H9 (cell line): ENCODE measurements around the gene CASQ2. TPM values are rescaled to one million over a fixed set of nuclear protein-coding genes. Genes with fewer than 3 reads are reported as not detected.
A peak's percentile ranks its signal among the peaks of the same experiment; 100 is the strongest.

ENCODE experiments used
- DNase-seq: peaks from one replicate; pipeline ENCODE4 v3.0.0-alpha.2; 2017
- H2AFZ ChIP-seq: one replicate; pipeline ENCODE4 v1.6.1; 2013; ENCODE audit warnings: mild to moderate bottlenecking, low read length, control low read depth, moderate library complexity
- H2AK5ac ChIP-seq: 2 replicates; pipeline ENCODE4 v1.6.1; 2013; ENCODE audit warnings: low read length, control low read depth, mixed read lengths; ENCODE audit not compliant: insufficient read length
- H2BK120ac ChIP-seq: one replicate; pipeline ENCODE4 v1.6.1; 2013; ENCODE audit warnings: low read depth, mild to moderate bottlenecking, low read length, control low read depth, inconsistent platforms; ENCODE audit not compliant: poor library complexity, severe bottlenecking
- H2BK12ac ChIP-seq: 2 replicates; pipeline ENCODE4 v1.6.1; 2013; ENCODE audit warnings: low read length, control low read depth, mixed read lengths, low read depth; ENCODE audit not compliant: insufficient read length
- H2BK15ac ChIP-seq: 2 replicates; pipeline ENCODE4 v1.6.1; 2013; ENCODE audit warnings: low read depth, low read length, control low read depth
- H2BK20ac ChIP-seq: one replicate; pipeline ENCODE4 v1.6.1; 2013; ENCODE audit warnings: low read depth, mild to moderate bottlenecking, low read length, control low read depth, inconsistent platforms; ENCODE audit not compliant: poor library complexity, severe bottlenecking
- H2BK5ac ChIP-seq: 2 replicates; pipeline ENCODE4 v1.6.1; 2013; ENCODE audit warnings: low read length, control low read depth, mixed read lengths; ENCODE audit not compliant: insufficient read length
- H3K14ac ChIP-seq: 2 replicates; pipeline ENCODE4 v1.6.1; 2013; ENCODE audit warnings: low read length, control low read depth; ENCODE audit not compliant: insufficient read depth
- H3K18ac ChIP-seq: 2 replicates; pipeline ENCODE4 v1.6.1; 2013; ENCODE audit warnings: low read depth, mild to moderate bottlenecking, mixed read lengths, low read length, control low read depth; ENCODE audit not compliant: insufficient read length
- H3K23ac ChIP-seq: 2 replicates; pipeline ENCODE4 v1.6.1; 2013; ENCODE audit warnings: low read length, control low read depth, mixed read lengths, low read depth; ENCODE audit not compliant: insufficient read length
- H3K23me2 ChIP-seq: 2 replicates; pipeline ENCODE4 v1.6.1; 2013; ENCODE audit warnings: low read depth, mild to moderate bottlenecking, mixed read lengths, low read length, control low read depth; ENCODE audit not compliant: insufficient read length, poor library complexity, severe bottlenecking
- H3K27ac ChIP-seq: 2 replicates; pipeline ENCODE4 v1.5.1; 2013; ENCODE audit warnings: low read length, control low read depth, mixed read lengths, low read depth; ENCODE audit not compliant: insufficient read length
- H3K27me3 ChIP-seq: 2 replicates; pipeline ENCODE4 v1.6.1; 2013; ENCODE audit warnings: low read length, control low read depth, inconsistent platforms; ENCODE audit not compliant: insufficient read depth
- H3K4ac ChIP-seq: 2 replicates; pipeline ENCODE4 v1.6.1; 2013; ENCODE audit warnings: low read depth, mild to moderate bottlenecking, control low read depth, inconsistent platforms, low read length, moderate library complexity
- H3K4me1 ChIP-seq: 2 replicates; pipeline ENCODE4 v1.6.1; 2013; ENCODE audit warnings: low read length, control low read depth, inconsistent platforms; ENCODE audit not compliant: insufficient read depth
- H3K4me2 ChIP-seq: 2 replicates; pipeline ENCODE4 v1.6.1; 2013; ENCODE audit warnings: low read length, control low read depth, mixed read lengths; ENCODE audit not compliant: insufficient read length, insufficient read depth
- H3K56ac ChIP-seq: 2 replicates; pipeline ENCODE4 v1.6.1; 2013; ENCODE audit warnings: low read depth, mild to moderate bottlenecking, mixed read lengths, low read length, control low read depth; ENCODE audit not compliant: insufficient read length
- H3K79me1 ChIP-seq: 2 replicates; pipeline ENCODE4 v1.6.1; 2013; ENCODE audit warnings: low read depth, mild to moderate bottlenecking, moderate library complexity, low read length, control low read depth, inconsistent platforms; ENCODE audit not compliant: insufficient read depth, poor library complexity, severe bottlenecking
- H3K79me2 ChIP-seq: 2 replicates; pipeline ENCODE4 v1.6.1; 2013; ENCODE audit warnings: low read length, control low read depth, inconsistent platforms; ENCODE audit not compliant: insufficient read depth
- H3K9ac ChIP-seq: 2 replicates; pipeline ENCODE4 v1.6.1; 2013; ENCODE audit warnings: low read length, control low read depth, mixed read lengths; ENCODE audit not compliant: insufficient read length; ENCODE audit errors: extremely low read depth
- H3K9me3 ChIP-seq: one replicate; pipeline ENCODE4 v1.6.1; 2013; ENCODE audit warnings: low read depth, low read length, inconsistent platforms; ENCODE audit not compliant: control insufficient read depth
- H3T11ph ChIP-seq: one replicate; pipeline ENCODE4 v1.6.1; 2013; ENCODE audit warnings: mild to moderate bottlenecking, low read length, control low read depth, inconsistent platforms
- H4K20me1 ChIP-seq: one replicate; pipeline ENCODE4 v1.6.1; 2013; ENCODE audit not compliant: control insufficient read depth, insufficient read length, insufficient read depth
- H4K5ac ChIP-seq: 2 replicates; pipeline ENCODE4 v1.6.1; 2013; ENCODE audit warnings: low read depth, mild to moderate bottlenecking, mixed read lengths, low read length, control low read depth; ENCODE audit not compliant: insufficient read length
- H4K8ac ChIP-seq: replicated peaks from 2 replicates; pipeline ENCODE4 v1.6.1; 2013; ENCODE audit warnings: low read length, control low read depth, mixed read lengths, low read depth; ENCODE audit not compliant: insufficient read length
- H4K91ac ChIP-seq: 2 replicates; pipeline ENCODE4 v1.6.1; 2013; ENCODE audit warnings: low read depth, mild to moderate bottlenecking, moderate library complexity, mixed read lengths, low read length, control low read depth; ENCODE audit not compliant: insufficient read length
- H3K27ac Mint-ChIP-seq, 3 experiments: 2 replicates in 2 of 3; 3 replicates in 1 of 3; pipeline ENCODE4 v1.8.0; 2020 to 2021; ENCODE audit warnings: mixed read lengths in 3 of 3, mild to moderate bottlenecking in 1 of 3, moderate library complexity in 1 of 3
- H3K27me3 Mint-ChIP-seq: 2 replicates; pipeline ENCODE4 v1.8.0; 2021; ENCODE audit warnings: low read depth, mild to moderate bottlenecking, moderate library complexity, mixed read lengths
- H3K36me3 Mint-ChIP-seq, 3 experiments: 2 replicates in 2 of 3; 3 replicates in 1 of 3; pipeline ENCODE4 v1.8.0; 2020 to 2021; ENCODE audit warnings: low read depth in 3 of 3, mixed read lengths in 3 of 3; ENCODE audit not compliant: insufficient read depth in 1 of 3
- H3K4me1 Mint-ChIP-seq, 2 experiments: 2 replicates each; pipeline ENCODE4 v1.8.0; 2020; ENCODE audit warnings: mixed read lengths in 2 of 2
- H3K4me3 Mint-ChIP-seq, 2 experiments: 2 replicates in 1 of 2; 3 replicates in 1 of 2; pipeline ENCODE4 v1.8.0; 2020 to 2021; ENCODE audit warnings: mild to moderate bottlenecking in 2 of 2, mixed read lengths in 2 of 2, moderate library complexity in 1 of 2
- H3K9me3 Mint-ChIP-seq, 2 experiments: 2 replicates in 1 of 2; 3 replicates in 1 of 2; pipeline ENCODE4 v1.8.0; 2020; ENCODE audit warnings: mild to moderate bottlenecking in 2 of 2, mixed read lengths in 2 of 2, moderate library complexity in 1 of 2
- WGBS: extraction: QIAGEN DNeasy Blood & Tissue Kit; methylation state at CpG from one replicate; pipeline ENCODE4 v1.1.7; 2013; ENCODE audit warnings: missing lambda C conversion rate, low lambda C conversion rate, mixed read lengths; ENCODE audit not compliant: insufficient read length; ENCODE audit errors: extremely low coverage; 5-methylcytosine and 5-hydroxymethylcytosine counted together
- total RNA-seq: library from RNA; stranded (reverse); gene quantifications from 2 replicates; pipeline ENCODE4 v1.2.1, GENCODE V29; 2021
- TF ChIP-seq, protein P1 (sequence below): fragments of 200-600 bp; sonication (generic); conservative IDR thresholded peaks from 3 replicates; pipeline ENCODE4 v1.8.0; 2021; ENCODE audit warnings: antibody characterized with exemption, mild to moderate bottlenecking

The CASQ2 gene
- total RNA-seq, 1 experiment from 2014 or later: not detected

DNA sequence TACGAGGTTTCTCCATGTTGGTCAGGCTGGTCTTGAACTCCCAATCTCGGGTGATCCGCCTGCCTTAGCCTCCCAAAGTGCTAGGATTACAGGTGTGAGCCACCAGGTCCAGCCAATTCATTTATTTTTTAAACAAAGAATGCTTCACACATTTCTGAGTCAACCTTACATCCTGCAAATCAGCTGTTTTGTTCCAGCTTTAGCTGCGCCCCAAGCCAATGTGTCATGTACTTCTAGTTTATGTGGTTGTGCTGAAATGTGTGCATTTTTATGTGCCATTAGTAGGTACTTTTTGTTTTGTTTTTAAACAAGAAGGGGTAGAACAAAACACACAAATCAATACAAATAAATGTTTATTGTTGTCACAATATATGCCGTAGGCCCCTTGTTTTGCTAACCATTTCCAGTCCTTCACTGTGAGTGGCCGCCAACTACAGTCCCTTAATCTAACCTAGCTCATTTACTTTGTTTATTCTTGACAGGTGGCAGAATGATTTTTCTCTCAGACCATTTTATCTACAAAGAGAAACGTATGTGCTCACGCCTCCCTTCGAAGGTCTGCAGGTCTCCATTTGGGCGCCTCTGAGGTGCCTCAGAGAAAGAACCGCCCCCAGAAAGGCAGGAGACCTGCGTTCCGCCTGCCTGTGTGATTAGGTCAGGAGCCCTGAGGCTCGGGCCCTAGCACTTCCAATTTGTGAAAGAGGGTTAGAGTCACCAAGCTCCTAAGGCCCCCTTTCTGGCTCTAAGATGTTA lies 2.8 kb upstream of the CASQ2 start:
- no CpG with 5 or more reads among the region's 14 CpGs for WGBS
- H4K91ac ChIP-seq: no peak overlapping the region
- Mint-ChIP-seq H3K27me3 (no peaks in the 10 kb centered on the region; the same call in 1 of the 2 replicates), H3K9me3 (no peaks in the 10 kb centered on the region), H3K27ac (peak overlapping the region in 1 of 3 experiments; percentile 41; a peak in 2 of 7 replicates), H3K36me3 (no peaks in the 10 kb centered on the region), H3K4me3 (peak overlapping the region in 1 of 2 experiments; percentile 35; a peak in 2 of 5 replicates), H3K4me1 (peaks cover 6 to 8% of the 10 kb centered on the region in 2 experiments)
- H2BK12ac ChIP-seq: no peak overlapping the region
- H3K27me3 ChIP-seq: no peaks in the 10 kb centered on the region
- H3K18ac ChIP-seq: peak overlapping the region; percentile 70
- DNase-seq: peak; percentile 78
- H4K20me1 ChIP-seq: no peaks in the 10 kb centered on the region
- H3K14ac ChIP-seq: no peak overlapping the region
- H3K27ac ChIP-seq: no peak overlapping the region
- no peak overlapping the region for H2BK15ac ChIP-seq
- peak overlapping the region; percentile 48 for H3K4me2 ChIP-seq
- H4K5ac ChIP-seq: no peak overlapping the region
- H3K9me3 ChIP-seq: no peaks in the 10 kb centered on the region
- H3K4ac ChIP-seq: no peak overlapping the region
- H3K23ac ChIP-seq: no peak overlapping the region
- H2BK120ac ChIP-seq: no peak overlapping the region
- H3T11ph ChIP-seq: no peak overlapping the region
- H2BK20ac ChIP-seq: no peak overlapping the region
- no peak overlapping the region for H3K9ac ChIP-seq
- no peaks in the 10 kb centered on the region for H3K79me2 ChIP-seq
- TF ChIP-seq, protein P1, sequence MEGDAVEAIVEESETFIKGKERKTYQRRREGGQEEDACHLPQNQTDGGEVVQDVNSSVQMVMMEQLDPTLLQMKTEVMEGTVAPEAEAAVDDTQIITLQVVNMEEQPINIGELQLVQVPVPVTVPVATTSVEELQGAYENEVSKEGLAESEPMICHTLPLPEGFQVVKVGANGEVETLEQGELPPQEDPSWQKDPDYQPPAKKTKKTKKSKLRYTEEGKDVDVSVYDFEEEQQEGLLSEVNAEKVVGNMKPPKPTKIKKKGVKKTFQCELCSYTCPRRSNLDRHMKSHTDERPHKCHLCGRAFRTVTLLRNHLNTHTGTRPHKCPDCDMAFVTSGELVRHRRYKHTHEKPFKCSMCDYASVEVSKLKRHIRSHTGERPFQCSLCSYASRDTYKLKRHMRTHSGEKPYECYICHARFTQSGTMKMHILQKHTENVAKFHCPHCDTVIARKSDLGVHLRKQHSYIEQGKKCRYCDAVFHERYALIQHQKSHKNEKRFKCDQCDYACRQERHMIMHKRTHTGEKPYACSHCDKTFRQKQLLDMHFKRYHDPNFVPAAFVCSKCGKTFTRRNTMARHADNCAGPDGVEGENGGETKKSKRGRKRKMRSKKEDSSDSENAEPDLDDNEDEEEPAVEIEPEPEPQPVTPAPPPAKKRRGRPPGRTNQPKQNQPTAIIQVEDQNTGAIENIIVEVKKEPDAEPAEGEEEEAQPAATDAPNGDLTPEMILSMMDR: no peak
- H2AK5ac ChIP-seq: no peak overlapping the region
- H2BK5ac ChIP-seq: no peak overlapping the region
- H3K4me1 ChIP-seq: no peaks in the 10 kb centered on the region
- no peaks in the 10 kb centered on the region for H3K79me1 ChIP-seq
- no peaks in the 10 kb centered on the region for H3K23me2 ChIP-seq
- no peak overlapping the region for H3K56ac ChIP-seq
- no peak overlapping the region for H4K8ac ChIP-seq
- H2AFZ ChIP-seq: peak overlapping the region; percentile 90
